ENCODE results near the gene RILP. TPM values are rescaled to one million over a fixed set of nuclear protein-coding genes. Genes with fewer than 3 reads are reported as not detected.

The RILP gene
- total and polyA plus RNA-seq, 2 of the 4 experiments (the other 2 are of a cell fraction), result 3.9 to 6.0 TPM

DNA sequence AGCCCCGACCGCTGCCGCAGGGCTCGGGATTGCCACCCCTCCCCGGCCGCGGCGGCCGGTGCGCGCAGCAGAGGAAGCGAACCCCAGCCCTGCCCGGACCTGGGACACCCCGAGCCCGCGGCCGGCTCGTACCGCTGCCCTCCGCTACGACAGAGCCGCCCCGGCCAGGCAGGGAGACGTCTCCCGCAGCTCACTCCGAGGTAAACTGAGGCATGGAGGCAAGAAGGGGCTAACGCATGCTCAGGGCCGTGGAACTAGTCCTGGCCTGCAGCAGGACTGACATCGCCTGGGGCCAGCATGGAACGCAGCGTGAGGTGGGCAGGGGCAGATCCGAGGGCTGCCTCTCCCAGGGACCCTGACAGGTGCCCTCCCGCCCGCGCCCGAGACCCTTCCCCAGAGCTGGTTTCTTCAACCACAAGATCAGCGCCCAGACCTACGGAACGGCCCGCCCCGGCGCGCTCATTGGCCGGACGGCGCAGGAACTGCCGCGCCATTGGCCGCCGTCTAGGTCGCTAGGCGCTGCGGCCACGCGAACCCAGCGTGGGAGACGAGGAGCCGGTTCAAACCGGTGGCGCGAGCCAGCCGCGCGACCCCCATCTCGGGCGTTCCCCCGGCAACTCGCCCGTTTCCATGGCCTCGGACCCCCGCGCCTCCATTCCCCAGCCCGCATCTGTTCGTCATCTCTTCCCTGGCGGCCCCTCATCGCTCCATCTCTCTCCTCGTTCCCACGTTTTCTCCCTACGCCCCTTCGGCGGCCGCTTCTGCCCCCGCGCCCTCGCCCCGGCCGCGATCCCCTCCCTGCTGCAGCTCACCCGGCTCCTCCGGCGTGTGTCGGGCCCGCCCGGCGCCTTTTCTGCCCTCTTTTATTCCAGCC is 21.4 kb downstream of the RILP start, which contains the start of gene SLC43A2:
Gene SLC43A2, minus strand, starts transcription at position 853 of the 874 bp plus-strand sequence. CDS start 960 bp downstream, outside the sequence.
- peaks cover 11% of the 10 kb centered on the region; the same call in 1 of the 2 replicates for H3K27me3 ChIP-seq (ENCODE audit: control insufficient read depth, insufficient read depth, low read length)
- H2BK20ac ChIP-seq (ENCODE audit: low read depth, low read length), result no peak within 1 kb of the TSS
- TF ChIP-seq MXI1 (IDR thresholded peaks at IDR 0.05; ENCODE audit: borderline replicate concordance, low read depth, low read length), result peak; percentile 81; the same call in 1 of the 2 replicates
- TF ChIP-seq NFE2L2 (IDR thresholded peaks at IDR 0.05; ENCODE audit: low read depth, low read length), result no peak
- TF ChIP-seq POLR2A (IDR thresholded peaks at IDR 0.05; ENCODE audit: low read depth, low read length), result peak; percentile 14; the same call in 1 of the 2 replicates
- TF ChIP-seq FOS (IDR thresholded peaks at IDR 0.05; ENCODE audit: low read depth, low read length), result no peak
- peak within 1 kb of the TSS; percentile 70 to 87; a peak in 3 of 4 replicates for H4K8ac ChIP-seq (ENCODE audit: low read depth in 2 of 2, low read length in 2 of 2)
- CTCF ChIA-PET, result interaction anchor here (3.2 kb wide), 1 partner anchor 54 kb away, joined by 23 read pairs; no protein-coding TSS in a partner anchor
- peak within 1 kb of the TSS; percentile 44 for H3K4ac ChIP-seq (ENCODE audit: low read depth, low read length)
- H2BK120ac ChIP-seq (ENCODE audit: low read depth, low read length), result peak within 1 kb of the TSS; percentile 8; the same call in 1 of the 2 replicates
- peak within 1 kb of the TSS; percentile 96 for H2AFZ ChIP-seq (replicated peaks; ENCODE audit: low read length, poor library complexity)
- H3K4me2 ChIP-seq (ENCODE audit: low read depth, low read length), result peak within 1 kb of the TSS; percentile 98
- H3K36me3 ChIP-seq (ENCODE audit: control insufficient read depth, insufficient read depth, low read length), result no peaks in the 10 kb centered on the region
- peak within 1 kb of the TSS; percentile 7; the same call in 1 of the 2 replicates for H3K18ac ChIP-seq (ENCODE audit: low read depth, low read length)
- peak; percentile 70 for DNase-seq
- H3K27ac ChIP-seq (ENCODE audit: insufficient read depth, low read length), result peak within 1 kb of the TSS; percentile 64
- H3K9me3 ChIP-seq (ENCODE audit: control insufficient read depth, insufficient read depth, low read length), result no peaks in the 10 kb centered on the region
- ATAC-seq (ENCODE audit: low read depth), result peak; percentile 91
- dilution Hi-C loops (cut with HindIII; ENCODE audit: low sequenced_read_pairs, unreplicated experiment) (no loop called here), intact Hi-C loops (cut with micrococcal nuclease) (loop anchor here (5.0 kb wide), 1 partner anchor 36 kb away; no protein-coding TSS in a partner anchor), in situ Hi-C loops (cut with MboI; ENCODE audit: low sequenced_read_pairs) (no loop called here)
- peak within 1 kb of the TSS; percentile 51 for H2AK5ac ChIP-seq (ENCODE audit: low read depth, low read length)
- H2BK15ac ChIP-seq (ENCODE audit: low read depth, low read length), result peak within 1 kb of the TSS; percentile 41; the same call in 1 of the 3 replicates
- peak within 1 kb of the TSS; percentile 9 for H3K23ac ChIP-seq (ENCODE audit: low read depth, low read length)
- H3K9ac ChIP-seq (ENCODE audit: low read depth, low read length), result peak within 1 kb of the TSS; percentile 75
- peaks cover 5% of the 10 kb centered on the region for H3K4me1 ChIP-seq (ENCODE audit: control insufficient read depth, insufficient read depth, low read length)
- WGBS, 2 experiments (ENCODE audit: extremely low coverage in 2 of 2, insufficient read length in 1 of 2), result 0% methylated on average over 37 of the region's 95 CpGs; no CpG with 5 or more reads in 1 of the 2 experiments
- H4K5ac ChIP-seq (ENCODE audit: low read depth, low read length), result peak within 1 kb of the TSS; percentile 65
- H4K91ac ChIP-seq (ENCODE audit: insufficient read depth, low read depth, low read length), result peak within 1 kb of the TSS; percentile 47
- H3K9me1 ChIP-seq (ENCODE audit: insufficient read depth, low read length), result no peaks in the 10 kb centered on the region
- POLR2A ChIA-PET (ENCODE audit: unreplicated experiment), result interaction anchor here (0.5 kb wide), 1 partner anchor 13 kb away, joined by 3 read pairs; no protein-coding TSS in a partner anchor
- H3K56ac ChIP-seq (ENCODE audit: extremely low read depth, insufficient read depth, low read length), result no peak within 1 kb of the TSS
- peak within 1 kb of the TSS; percentile 33; the same call in 1 of the 2 replicates for H3K14ac ChIP-seq (replicated peaks; ENCODE audit: low read depth, low read length)
- no peaks in the 10 kb centered on the region for H4K20me1 ChIP-seq (ENCODE audit: insufficient read depth, low read length)
- H3K4me3 ChIP-seq (ENCODE audit: insufficient read depth, low read depth, low read length), result peak within 1 kb of the TSS; percentile 71
- H3K79me1 ChIP-seq (ENCODE audit: low read depth in 1 of 2, low read length in 2 of 2), result no peaks in the 10 kb centered on the region
- H2BK5ac ChIP-seq (ENCODE audit: low read depth, low read length, poor library complexity, severe bottlenecking), result peak within 1 kb of the TSS; percentile 38
- H2AK9ac ChIP-seq (replicated peaks; ENCODE audit: low read depth, low read length, poor library complexity), result peak within 1 kb of the TSS; percentile 67
- no TSS peak for BruUV-seq (replicated peaks)

Measured in IMR-90 (cell line).